Hematopoietic multipotent progenitor cell treated with erythropoietin and hydrocortisone succinate and interleukin-3 and kit ligand, for 4 days (in vitro differentiated cells): Measurements from ENCODE around the gene AVP.

Experiments
- DNase-seq: peaks from one replicate; pipeline ENCODE4 v3.0.0-alpha.2; 2015

AVP gene

GRCh38 chr20:3047486-3048419 is 36.8 kb downstream of the AVP start:
- peak; percentile 57 for DNase-seq

GRCh38 chr20:3046677-3047462 is 37.7 kb downstream of the AVP start:
- DNase-seq, result no peak

GRCh38 chr20:3045816-3046676 is 38.5 kb downstream of the AVP start, which contains the start of gene MRPS26:
Gene MRPS26, plus strand, starts transcription at chr20:3046052. Its CDS starts 17 bp downstream, at chr20:3046069.
- DNase-seq, result peak; percentile 97

- DNase-seq, result peak; percentile 92
These were observed 39.3 kb downstream of the AVP start for GRCh38 chr20:3045042-3045815.

GRCh38 chr20:3044336-3044965 is 40.1 kb downstream of the AVP start:
- no peak for DNase-seq

GRCh38 chr20:3043322-3043721 is 41.2 kb downstream of the AVP start, which contains the start of gene GNRH2:
Gene GNRH2, plus strand, starts transcription at chr20:3043622. Its CDS starts 793 bp downstream, at chr20:3044415.
- DNase-seq, result no peak

- DNase-seq, result no peak
These were observed 41.9 kb downstream of the AVP start for GRCh38 chr20:3042625-3043024.

- no peak for DNase-seq
These were observed 42.6 kb downstream of the AVP start for GRCh38 chr20:3041854-3042409.

- no peak for DNase-seq
These were observed 44.4 kb downstream of the AVP start for GRCh38 chr20:3040086-3040485.

GRCh38 chr20:3039426-3039825 is 45.1 kb downstream of the AVP start:
- DNase-seq, result no peak

- no peak for DNase-seq
These were observed 46.1 kb downstream of the AVP start for GRCh38 chr20:3038454-3038853.

- no peak for DNase-seq
These were observed 46.9 kb downstream of the AVP start for GRCh38 chr20:3037654-3038053.

- DNase-seq, result no peak
These were observed 51.9 kb downstream of the AVP start for GRCh38 chr20:3032624-3033023.
